Measurements from ENCODE around the gene SCMH1.

Gene SCMH1

DNA sequence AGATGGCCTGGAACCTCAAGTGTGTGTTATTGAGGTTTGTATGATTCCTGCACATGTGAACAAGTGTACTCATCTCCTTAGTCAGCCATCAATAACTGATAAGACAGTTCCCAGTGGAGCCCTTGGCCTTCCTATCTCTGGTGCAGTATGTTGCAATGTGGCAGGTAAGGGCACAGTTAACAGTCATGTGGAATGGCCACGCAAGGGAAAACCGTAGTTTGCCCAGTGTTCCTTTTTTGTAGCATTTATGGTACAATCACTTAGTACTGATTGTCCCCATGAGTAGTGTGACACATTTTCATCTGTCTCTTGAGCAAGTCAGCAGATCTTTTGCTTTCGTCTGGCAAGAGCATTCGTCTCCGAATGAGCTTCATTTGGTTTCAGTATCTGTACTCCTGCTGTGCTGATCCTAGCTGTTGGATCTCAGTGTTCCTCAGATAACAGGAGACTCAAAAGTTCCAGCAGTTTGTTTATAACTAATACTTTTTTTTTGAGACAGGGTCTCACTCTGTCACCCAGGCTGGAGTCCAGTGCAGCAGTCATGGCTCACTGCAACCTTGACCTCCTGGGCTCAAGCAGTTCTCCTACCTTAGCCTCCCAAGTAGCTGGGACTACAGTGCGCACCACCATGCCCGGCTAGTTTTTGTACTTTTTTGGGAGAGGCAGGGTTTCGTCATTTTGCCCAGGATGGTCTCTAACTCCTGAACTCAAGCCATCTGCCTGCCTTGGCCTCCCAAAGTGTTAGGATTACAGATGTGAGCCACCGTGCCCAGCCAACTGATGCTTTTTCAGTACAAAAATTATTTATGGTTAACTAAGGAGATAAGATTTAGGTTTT is 254.4 kb downstream of the SCMH1 start:
- no peak for DNase-seq

DNA sequence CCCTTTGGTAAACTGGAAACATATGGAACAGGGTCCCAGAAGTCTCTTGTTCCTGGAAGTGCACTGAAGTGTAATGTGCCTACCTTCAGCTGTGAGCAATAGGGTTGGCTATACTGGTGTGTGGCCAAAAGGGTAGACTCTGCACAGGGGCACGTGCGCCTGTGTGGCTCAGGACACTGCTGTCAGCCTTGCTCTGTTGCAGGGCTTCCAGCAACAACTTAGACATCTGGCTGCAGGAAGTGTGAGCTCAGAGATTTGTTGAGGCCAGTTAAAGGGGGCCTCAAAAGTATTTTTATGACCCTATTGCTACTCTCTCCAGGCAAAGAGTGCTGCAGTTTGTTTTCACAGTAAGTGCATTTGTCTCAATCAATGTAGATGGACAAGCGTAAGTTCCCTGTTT is 255.2 kb downstream of the SCMH1 start:
- no peak for DNase-seq

DNA sequence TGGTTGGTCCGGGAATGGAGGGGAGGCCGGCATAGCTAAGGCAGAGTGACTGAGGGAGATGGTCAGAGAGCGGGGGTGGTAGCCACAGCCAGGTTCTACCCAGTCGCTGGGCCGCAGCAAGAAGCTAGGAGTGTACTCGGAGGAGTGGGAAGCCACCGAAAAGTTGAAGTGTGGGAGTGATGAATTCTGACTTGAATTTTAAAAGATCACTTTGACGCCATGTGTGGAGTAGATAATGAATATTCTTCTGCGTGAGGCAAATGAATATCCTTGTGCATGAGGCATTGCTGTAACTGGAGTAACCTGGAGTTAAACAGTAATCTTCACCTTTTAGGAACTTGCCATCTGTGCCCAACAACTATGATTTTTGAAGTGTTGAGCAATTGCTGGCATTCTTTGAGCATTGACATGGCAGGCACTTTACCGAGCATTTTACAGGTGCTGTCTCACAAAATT is 255.8 kb downstream of the SCMH1 start:
- DNase-seq = no peak

DNA sequence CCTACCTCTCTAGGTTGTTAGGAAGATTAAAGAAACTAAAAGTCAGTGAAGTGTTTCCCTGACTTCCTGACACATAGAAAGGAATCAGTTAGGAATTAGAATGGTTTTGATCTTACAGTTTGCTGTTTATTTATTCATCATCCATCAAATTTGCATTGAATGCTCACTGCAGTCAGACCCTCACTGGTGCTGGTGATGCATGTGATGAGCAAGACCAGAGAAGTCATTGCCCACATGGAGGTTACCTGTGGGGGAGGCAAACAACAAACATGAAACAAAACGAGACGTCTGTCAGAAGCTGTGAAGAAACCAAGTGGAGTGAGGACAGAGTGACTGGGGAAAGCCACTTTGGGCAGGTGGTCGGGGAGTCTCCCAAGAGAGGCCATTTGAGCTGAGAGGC is 256.2 kb downstream of the SCMH1 start:
- DNase-seq = no peak

DNA sequence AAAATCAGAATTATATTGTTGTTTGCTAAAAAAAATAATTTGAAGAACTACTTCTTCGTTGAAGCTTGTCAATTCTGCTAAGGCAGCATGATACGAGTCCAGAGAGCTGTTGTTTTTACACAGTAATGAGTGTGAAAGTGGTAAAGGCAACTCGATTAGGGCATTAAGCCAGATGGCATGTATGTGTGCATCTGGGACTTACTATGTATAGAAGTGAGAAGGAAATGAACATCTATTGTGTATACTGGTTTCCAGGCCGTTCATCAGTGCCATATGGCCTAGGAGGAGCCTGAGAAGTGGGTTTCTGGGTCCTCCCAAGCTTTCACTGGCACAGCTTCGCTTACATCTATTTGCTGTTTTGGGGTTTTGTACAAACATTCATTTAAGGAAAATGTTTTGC is 256.9 kb downstream of the SCMH1 start:
- DNase-seq = no peak

DNA sequence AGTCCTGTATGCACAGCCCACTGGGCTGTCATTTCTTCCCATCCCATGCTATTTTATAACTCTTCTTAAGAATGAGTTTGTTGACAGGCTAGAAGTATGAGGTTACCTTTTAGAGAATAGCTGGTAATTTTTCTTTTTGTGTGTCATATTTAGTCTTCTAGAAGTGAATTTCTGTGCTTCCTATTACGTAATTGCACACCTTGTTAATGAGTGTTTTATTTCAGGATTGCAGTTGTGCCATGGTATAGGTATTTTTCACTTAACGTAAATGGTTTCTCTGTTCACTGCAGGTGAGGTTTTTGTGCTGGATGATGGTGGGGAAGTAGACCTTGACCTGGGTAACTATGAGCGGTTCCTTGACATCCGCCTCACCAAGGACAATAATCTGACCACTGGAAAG is 257.6 kb downstream of the SCMH1 start:
- no peak for DNase-seq

GRCh38 chr1:40984066-40984465 is 258.0 kb downstream of the SCMH1 start:
- DNase-seq = no peak

GRCh38 chr1:40983286-40983685 is 258.8 kb downstream of the SCMH1 start:
- no peak for DNase-seq

- no peak for DNase-seq
Observed at GRCh38 chr1:40982721-40983120, 259.4 kb downstream of the SCMH1 start.

DNA sequence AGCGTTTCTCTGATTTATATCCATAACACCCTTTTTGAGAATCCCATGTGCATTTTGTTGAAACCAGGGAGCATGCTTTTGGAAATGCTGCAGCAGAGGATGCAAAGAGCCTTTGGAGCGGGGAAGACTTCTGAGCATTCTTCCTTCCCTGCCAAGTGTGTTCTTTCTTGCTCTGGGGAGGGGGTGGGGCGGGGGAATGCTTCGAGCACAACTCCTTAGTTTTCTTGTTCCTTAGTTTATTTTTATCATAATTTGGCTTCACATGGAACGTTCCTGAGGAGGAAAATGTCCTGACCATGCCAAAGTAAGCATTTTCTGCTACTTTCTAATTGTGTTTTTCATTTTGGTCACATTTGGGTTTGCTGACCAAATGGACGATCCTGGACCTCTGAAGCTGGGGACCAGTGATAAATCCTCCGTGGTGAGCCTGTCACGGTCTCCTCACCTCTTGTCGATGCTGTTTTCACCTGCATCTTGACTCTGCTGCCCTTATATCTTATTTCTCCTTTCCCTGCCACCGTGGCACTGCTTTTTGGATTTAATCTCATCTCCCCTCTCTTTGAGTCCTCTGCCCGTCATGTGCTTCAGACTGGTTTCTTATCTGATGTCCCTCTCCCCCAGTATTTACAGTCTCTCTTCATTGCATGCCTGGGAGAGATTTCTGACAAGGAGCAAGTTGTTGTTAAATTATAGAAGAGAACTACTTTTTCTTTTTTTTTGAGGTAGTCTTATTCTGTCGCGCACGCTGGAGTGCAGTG is 260.2 kb downstream of the SCMH1 start:
- DNase-seq = no peak

DNA sequence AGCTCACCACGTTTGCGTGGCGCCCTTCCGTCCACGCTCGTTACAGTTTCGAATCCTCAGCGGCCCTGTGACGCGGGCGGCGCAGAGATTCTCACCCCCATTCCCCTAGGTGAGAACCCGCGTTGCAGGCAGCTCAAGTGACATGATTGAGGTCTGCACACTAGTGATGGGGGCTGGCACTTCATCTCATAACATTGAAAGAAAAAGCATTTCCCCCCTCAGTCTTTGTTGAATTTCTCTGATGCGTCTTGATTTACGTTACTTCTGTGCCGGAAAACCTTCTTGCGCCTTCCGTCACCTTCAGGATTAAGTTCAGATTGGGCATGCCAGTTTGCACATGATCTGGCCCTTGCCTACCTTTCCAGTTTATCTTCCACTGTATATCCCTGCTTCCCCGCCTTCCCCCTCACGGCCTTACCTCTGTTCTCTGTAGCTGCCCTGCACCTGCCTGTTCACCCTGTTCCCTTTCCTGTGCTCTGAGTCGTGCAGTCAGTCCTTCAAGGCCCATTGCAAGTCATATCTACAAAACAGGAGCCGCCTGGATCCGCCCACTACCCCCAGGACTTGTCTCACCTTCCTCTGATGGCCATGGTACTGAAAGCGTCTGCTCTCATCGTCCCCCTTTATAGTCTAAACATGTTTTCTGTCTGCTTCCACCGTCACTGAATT is 261.5 kb downstream of the SCMH1 start:
- DNase-seq = peak; percentile 58

DNA sequence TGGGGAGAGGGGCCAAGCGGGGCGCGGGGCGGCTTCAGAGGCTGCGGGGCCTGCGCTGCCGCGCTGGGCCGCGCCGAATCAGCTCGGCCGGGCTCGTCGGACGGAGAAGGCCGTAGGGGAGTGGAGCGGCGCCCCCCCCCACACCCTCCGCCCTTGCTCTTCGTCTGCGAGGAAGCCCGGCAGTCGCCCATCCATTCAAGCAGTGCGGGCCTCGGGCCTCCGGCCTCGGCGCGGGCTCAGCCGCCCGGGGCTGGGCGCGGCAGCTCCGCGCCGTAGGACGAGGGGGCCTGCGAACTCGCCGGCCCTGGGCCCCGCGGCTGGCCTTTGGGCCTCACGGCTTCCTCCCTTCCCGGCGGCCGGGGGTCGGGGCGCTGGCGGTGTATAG is 262.0 kb downstream of the SCMH1 start:
- no peak for DNase-seq

GRCh38 chr1:40979241-40980067 is 262.7 kb downstream of the SCMH1 start, which contains the start of gene CTPS1:
CTPS1 (plus strand) TSS chr1:40979696; CDS start chr1:40983291, 3,595 bp downstream.
- DNase-seq = peak; percentile 96

DNA sequence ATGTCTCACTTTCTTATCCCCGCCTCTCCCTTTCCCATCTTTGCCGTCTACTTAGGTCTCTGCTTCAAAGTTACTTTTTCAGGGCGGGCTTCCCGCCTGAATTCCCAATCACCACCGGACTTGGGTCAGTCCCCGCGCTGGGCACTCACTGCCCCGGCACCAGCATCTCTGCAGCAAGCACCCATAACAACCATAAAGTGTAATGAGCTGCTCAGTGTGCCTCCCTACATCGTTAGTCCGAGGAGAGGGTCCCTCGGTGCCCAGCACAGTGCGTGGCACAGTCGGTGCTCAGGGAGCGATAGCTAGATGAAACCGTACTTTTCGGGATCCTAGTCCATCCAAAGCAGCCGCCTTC is 263.2 kb downstream of the SCMH1 start:
- DNase-seq = no peak

GRCh38 chr1:40977716-40978115 is 264.4 kb downstream of the SCMH1 start:
- no peak for DNase-seq

Measured in activated naive CD4-positive, alpha-beta T cell treated with Interleukin-2 at 50 U/mL for 16 hours (primary cell).